AML-193 (cell line): ENCODE measurements around the gene POU3F2.

Source experiments
- DNase-seq, 2 experiments: peaks; one replicate each; lab custom pipeline; 2025; lab: John Stamatoyannopoulos, UW

Gene POU3F2

GRCh38 chr6:98831057-98831958, 3.1 kb upstream of the POU3F2 start:
- DNase-seq: no peak

GRCh38 chr6:98831959-98832283, 2.5 kb upstream of the POU3F2 start:
- DNase-seq: no peak

DNA sequence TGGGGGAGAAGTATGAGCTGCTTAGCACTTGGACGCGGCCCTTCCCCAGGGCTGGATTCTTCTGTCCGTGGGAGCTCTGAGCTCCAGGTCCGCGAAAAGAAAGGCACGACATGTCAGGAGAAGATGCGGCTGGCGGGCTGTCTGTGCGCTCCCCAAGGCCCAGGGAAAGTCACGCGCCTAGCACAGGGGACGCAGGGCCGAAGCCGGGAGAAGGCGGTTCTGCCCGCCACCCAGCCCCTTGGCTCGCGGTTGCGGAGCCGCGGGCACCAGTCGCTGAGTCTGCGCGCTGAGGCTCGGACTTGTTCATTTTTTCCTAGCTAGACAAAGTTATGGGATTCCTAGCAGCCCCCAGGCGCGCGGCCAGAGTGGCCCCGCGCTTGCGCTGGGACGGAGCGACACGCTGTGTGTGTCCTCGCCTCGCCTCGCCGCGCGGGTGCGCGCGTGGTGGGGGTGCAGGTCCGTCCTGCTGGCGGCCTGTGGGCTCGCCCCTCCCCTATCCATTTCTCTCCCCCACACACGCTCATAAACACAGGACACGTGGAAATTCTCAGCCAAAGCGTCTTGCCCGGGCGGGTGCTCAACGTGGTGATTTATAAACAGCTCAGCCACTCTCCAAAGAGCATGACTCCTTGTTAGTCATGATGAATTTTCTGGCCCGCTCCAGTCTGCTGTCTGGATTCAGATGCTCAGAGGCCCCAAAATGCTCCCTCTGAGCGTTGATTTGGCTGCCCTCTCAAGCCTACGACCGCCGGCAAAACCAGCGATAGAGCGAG, 1.9 kb upstream of the POU3F2 start:
- no peak for DNase-seq

DNA sequence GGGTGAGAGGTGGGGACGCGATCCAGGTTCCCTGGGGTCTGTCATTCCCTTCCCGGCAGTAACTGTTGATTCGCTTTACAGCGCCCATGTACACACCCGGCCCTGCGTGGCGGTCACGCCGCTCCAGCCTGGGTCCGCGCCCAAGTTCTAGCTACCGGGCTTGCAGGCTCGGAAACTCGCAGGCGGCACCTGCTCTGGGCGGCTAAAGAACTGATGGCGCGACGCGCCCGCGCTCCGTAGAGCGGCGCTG, 1.4 kb upstream of the POU3F2 start:
- no peak for DNase-seq

- DNase-seq: no peak
Observed at GRCh38 chr6:98833307-98834059, 891 bp upstream of the POU3F2 start.

GRCh38 chr6:98835149-98836024, 1.0 kb downstream of the POU3F2 start:
- DNase-seq: no peak

DNA sequence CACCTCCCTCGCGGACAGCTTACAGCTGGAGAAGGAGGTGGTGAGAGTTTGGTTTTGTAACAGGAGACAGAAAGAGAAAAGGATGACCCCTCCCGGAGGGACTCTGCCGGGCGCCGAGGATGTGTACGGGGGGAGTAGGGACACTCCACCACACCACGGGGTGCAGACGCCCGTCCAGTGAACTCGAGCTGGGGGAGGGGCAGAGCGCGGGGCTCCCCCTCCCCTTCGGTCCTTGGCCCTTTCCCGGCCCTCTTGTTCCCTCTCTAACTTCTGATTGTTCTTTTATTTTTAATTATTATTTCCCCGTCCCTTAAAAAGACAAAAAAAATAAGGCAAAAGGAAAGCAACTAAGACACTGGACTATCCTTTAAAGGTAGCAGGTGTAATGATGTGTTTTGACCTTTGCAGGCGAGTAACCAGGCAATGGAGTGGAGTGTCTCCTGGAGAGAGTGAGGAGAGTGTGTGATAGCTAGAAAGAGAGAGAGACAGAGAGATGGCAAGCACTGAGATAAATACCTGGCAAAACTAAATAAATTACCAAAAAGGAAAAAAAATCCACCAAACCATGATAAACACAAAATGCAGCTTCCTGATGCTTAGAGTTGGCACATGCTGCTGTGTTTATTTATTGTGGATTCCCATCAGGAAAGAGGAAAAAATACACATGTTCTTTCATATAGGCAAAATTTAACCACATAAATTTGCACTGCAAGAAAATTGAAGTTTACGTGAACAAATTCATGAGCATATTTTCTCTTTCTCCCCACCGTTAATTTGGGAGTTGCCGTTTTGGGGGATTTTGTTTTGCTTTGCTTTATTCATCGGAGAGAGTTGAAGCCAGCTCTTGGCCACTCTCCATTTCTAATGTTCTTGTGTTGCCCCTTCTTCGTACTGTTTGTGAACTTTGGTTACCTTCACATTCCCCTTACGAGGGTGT, 1.9 kb downstream of the POU3F2 start:
- no peak for DNase-seq

GRCh38 chr6:98836962-98837944, 2.9 kb downstream of the POU3F2 start:
- DNase-seq: no peak

GRCh38 chr6:98838032-98838431, 3.7 kb downstream of the POU3F2 start:
- DNase-seq: no peak

GRCh38 chr6:98838975-98839374, 4.6 kb downstream of the POU3F2 start:
- no peak for DNase-seq

GRCh38 chr6:98839781-98840361, 5.5 kb downstream of the POU3F2 start:
- no peak for DNase-seq

DNA sequence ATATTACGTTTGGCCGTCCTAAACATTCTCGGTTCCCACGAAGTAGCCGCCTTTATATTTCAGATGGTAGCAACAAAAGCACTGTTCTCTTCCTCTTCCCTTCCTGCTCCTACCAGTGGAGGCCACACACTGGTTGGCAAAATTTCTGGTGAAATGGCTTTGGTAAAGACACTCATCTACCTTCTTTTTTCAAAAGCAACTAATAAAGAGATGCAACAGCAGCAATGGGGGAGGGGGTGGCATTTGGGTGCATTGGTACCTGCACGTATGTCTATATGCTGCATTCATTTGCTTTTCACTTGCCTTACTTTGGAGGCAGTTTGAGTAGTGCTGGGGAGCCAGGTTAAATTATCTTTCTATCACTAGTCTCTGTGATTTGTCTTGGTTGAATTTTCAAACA, 6.0 kb downstream of the POU3F2 start:
- DNase-seq: no peak

GRCh38 chr6:98840996-98841513, 6.7 kb downstream of the POU3F2 start:
- no peak for DNase-seq

DNA sequence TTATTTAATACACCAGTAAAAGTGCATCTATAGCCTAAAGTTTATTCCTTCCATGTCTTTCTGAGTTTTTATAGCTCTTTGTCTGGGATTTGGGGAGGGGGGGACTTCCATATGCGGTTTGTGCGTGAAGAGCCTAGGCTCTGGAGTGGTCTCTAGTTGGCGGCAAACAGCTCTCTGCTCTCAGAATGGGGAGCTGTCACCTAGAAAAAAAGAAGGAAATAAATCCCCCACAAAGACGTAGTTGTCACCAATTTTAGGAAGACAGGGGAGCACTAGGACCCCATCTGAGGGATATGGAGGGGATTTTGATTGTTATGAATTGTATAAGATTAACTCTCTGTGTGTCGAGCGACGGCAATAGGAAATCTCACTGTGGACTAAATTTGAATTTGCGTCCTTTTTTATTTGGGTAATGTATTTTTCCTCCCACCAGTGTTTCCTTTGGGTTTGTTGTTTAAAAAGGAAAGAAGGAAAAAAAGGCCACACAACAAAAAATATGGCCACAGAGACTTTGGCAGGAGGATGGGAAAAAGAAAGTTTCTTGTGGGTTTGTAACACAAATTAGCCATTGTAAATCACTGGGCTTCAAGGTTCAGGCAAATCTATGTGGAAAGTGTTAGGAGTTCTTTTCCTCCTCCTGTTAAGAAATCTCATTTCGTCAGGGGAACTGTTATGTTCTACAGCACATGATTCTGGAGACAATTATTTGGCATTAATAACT, 7.4 kb downstream of the POU3F2 start:
- no peak for DNase-seq

DNA sequence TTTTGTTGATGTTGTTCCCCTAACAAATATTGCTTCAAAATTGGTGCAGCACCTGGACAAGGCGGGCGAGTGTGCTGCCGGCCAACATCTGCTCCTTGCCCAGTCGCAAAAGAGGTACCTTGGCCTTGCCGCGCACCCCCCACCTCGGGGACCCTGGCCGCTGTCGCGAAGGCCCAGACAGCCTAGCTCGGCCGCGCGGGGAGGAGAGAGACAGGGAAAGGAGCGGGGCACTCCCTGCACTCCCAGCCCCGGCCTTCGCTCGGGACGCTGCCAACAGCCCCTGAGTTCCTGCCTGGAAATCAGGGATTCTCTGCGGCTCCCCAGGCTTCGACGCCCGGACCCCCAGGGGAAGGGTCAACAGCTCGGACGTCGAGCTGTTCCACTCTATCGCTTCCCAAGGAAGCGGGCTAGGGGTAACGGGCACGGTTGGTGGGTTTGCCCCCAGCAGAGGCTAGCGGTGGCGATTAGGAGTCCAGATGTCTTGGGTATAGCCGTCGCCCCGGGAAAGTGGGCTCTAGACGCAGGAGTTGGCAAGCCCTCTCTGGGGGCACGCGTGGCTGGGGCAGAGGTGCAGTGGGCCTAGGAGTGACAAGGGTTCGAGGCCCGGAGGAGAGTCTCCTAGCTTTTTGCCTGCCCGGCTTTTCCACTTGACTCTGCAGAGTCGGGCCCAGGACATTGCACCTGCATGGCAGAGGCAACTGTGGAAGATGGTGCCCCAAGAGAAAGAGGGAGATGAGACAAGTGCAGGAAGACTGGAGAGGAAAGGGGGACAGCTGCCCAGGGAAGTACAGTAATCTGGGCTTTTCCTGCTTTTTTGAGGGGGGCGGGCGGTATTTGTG, 8.2 kb downstream of the POU3F2 start:
- DNase-seq: no peak

- DNase-seq: no peak
Observed at GRCh38 chr6:98843271-98844243, 9.2 kb downstream of the POU3F2 start.
